ENCODE measurements around the gene PNP. TPM values are rescaled to one million over a fixed set of nuclear protein-coding genes. Genes with fewer than 3 reads are reported as not detected.

The PNP gene
- total and polyA plus RNA-seq, 2 of the 8 experiments (the other 6 are each of a cell fraction or from before 2014, with no cell fraction given), result 108 to 130 TPM

GRCh38 chr14:20499108-20499507 lies 29.9 kb downstream of the PNP start:
- Histone ChIP-seq H4K5ac (ENCODE audit: insufficient read length, low read depth, low read length) (no peak overlapping the region), H3K18ac (ENCODE audit: extremely low read depth, low read length) (no peak overlapping the region), H3K79me2 (ENCODE audit: control insufficient read depth in 1 of 2, insufficient read depth in 2 of 2, low read length in 2 of 2) (no peaks in the 10 kb centered on the region), H3K27me3 (replicated peaks in 1 of 4; ENCODE audit: control insufficient read depth in 3 of 4, extremely low read depth in 1 of 4, insufficient read depth in 3 of 4, low read length in 3 of 4) (no peaks in the 10 kb centered on the region), H3K36me3 (ENCODE audit: control insufficient read depth in 2 of 4, insufficient read depth in 4 of 4, low read length in 3 of 4) (no peaks in the 10 kb centered on the region), H2BK20ac (ENCODE audit: low read length) (no peak overlapping the region), H4K20me1 (replicated peaks in 1 of 2; ENCODE audit: control insufficient read depth in 1 of 2, insufficient read depth in 2 of 2, low read length in 2 of 2) (no peaks in the 10 kb centered on the region), H3K9ac (replicated peaks in 1 of 4; ENCODE audit: extremely low read depth in 1 of 4, low read depth in 3 of 4, low read length in 3 of 4) (no peak overlapping the region), H2BK5ac (ENCODE audit: low read depth, low read length) (no peak overlapping the region), H2BK12ac (ENCODE audit: low read depth, low read length) (no peak overlapping the region), H2BK15ac (ENCODE audit: low read length) (no peak overlapping the region), H4K91ac (replicated peaks; ENCODE audit: insufficient read length, low read length) (no peak overlapping the region), H3K4me2 (ENCODE audit: insufficient read depth in 1 of 2, low read depth in 2 of 2, low read length in 2 of 2) (peak overlapping the region in 1 of 2 experiments; percentile 14; a peak in 1 of 4 replicates), H2AK5ac (ENCODE audit: low read depth, low read length) (no peak overlapping the region), H3K56ac (replicated peaks; ENCODE audit: insufficient read length, low read depth, low read length) (no peak overlapping the region), H3K23me2 (ENCODE audit: low read depth, low read length) (no peaks in the 10 kb centered on the region; the same call in 1 of the 2 replicates), H2AFZ (ENCODE audit: low read length) (peak overlapping the region; percentile 26; the same call in 1 of the 2 replicates), H4K8ac (ENCODE audit: extremely low read depth, insufficient read depth, low read length) (no peak overlapping the region), H3K79me1 (ENCODE audit: low read depth, low read length) (no peaks in the 10 kb centered on the region), H3K14ac (ENCODE audit: insufficient read length) (no peak overlapping the region), H2BK120ac (replicated peaks; ENCODE audit: low read depth, low read length) (no peak overlapping the region), H3K4me3 (ENCODE audit: extremely low read depth in 1 of 4, insufficient read depth in 2 of 4, low read depth in 3 of 4, low read length in 4 of 4) (peak overlapping the region in 1 of 4 experiments; percentile 6; a peak in 1 of 8 replicates), H3K4me1 (replicated peaks in 1 of 4; ENCODE audit: control insufficient read depth in 3 of 4, insufficient read depth in 4 of 4, low read length in 3 of 4) (peaks cover 0 to 8% (median 3%) of the 10 kb centered on the region in 4 experiments; a peak in 6 of 7 replicates), H3K4ac (replicated peaks; ENCODE audit: insufficient read length, low read depth, low read length) (no peak overlapping the region), H3K27ac (ENCODE audit: low read depth, low read length) (no peak overlapping the region), H3K9me3 (ENCODE audit: insufficient read depth in 2 of 2, low read depth in 1 of 2, low read length in 1 of 2) (peaks cover 0 to 5% of the 10 kb centered on the region in 2 experiments; a peak in 2 of 4 replicates), H3K23ac (ENCODE audit: insufficient read length) (no peak overlapping the region)
- CTCF ChIA-PET (ENCODE audit: partially characterized antibody), result interaction anchor here (2.4 kb wide), 1 partner anchor 12 kb away, joined by 14 read pairs; no protein-coding TSS in a partner anchor
- 62% methylated on average over 4 of the region's 4 CpGs; no CpG with 5 or more reads in 1 of the 2 experiments for WGBS, 2 experiments (ENCODE audit: extremely low coverage in 1 of 2, insufficient coverage in 1 of 2, insufficient read length in 1 of 2, insufficient replicate concordance in 2 of 2, low coverage in 1 of 2, low lambda C conversion rate in 2 of 2, missing lambda C conversion rate in 1 of 2)
- FAIRE-seq, result peak; percentile 70
- POLR2A ChIA-PET (ENCODE audit: partially characterized antibody), result interaction anchor here (0.8 to 2.9 kb wide), 4 partner anchors 11 to 43 kb away, joined by 3 to 13 read pairs (median 5); partner anchors contain the start of gene PNP
- TF ChIP-seq POLR2A (IDR thresholded peaks at IDR 0.05; ENCODE audit: control extremely low read depth in 1 of 2, low read depth in 2 of 2, low read length in 2 of 2) (no peak), CTCF (IDR thresholded peaks at IDR 0.05; ENCODE audit: control extremely low read depth in 1 of 3, insufficient read depth in 1 of 3, low read depth in 1 of 3, low read length in 3 of 3) (no peak), USF2 (IDR thresholded peaks at IDR 0.05; ENCODE audit: low read length) (no peak), EGR1 (IDR thresholded peaks at IDR 0.05; ENCODE audit: borderline replicate concordance, low read depth, low read length) (no peak), TAF7 (optimal IDR thresholded peaks at IDR 0.05; ENCODE audit: borderline replicate concordance, low read depth, low read length) (no peak)
- peak in 1 of 2 experiments; percentile 13 for DNase-seq (ENCODE audit: low read depth in 1 of 2, low spot score in 2 of 2)
